AG04449 (cell line): ENCODE data around the gene LSM12.

Source experiments
- CTCF ChIA-PET: fragments of 350-600 bp; formaldehyde crosslinking; extraction: SDS; loops from one replicate; lab custom pipeline; 2021; ENCODE audit warnings: antibody characterized with exemption; lab: Yijun Ruan, JAX
- POLR2A ChIA-PET: fragments of 400-600, 350-600 bp; formaldehyde crosslinking; extraction: SDS; loops from one replicate; lab custom pipeline; 2020; ENCODE audit warnings: antibody characterized with exemption, inconsistent platforms; lab: Yijun Ruan, JAX
- DNase-seq: peaks from one replicate; pipeline ENCODE4 v3.0.0-alpha.2; 2010; ENCODE audit warnings: low read depth, low spot score
- H3K4me3 ChIP-seq: 2 replicates; pipeline ENCODE4 v1.5.1; 2011; ENCODE audit warnings: low read depth, mild to moderate bottlenecking, control low read depth, low read length
- CTCF ChIP-seq: IDR thresholded peaks from one replicate; pipeline ENCODE4 v1.5.1; 2011; ENCODE audit warnings: mild to moderate bottlenecking, moderate library complexity, low read length, control low read depth, inconsistent platforms; ENCODE audit not compliant: insufficient read depth; ENCODE audit errors: missing control alignments

The LSM12 gene

GRCh38 chr17:43992641-43993040 is 73.8 kb downstream of the LSM12 start:
- TF ChIP-seq CTCF, result no peak
- no peak overlapping the region for H3K4me3 ChIP-seq
- DNase-seq, result no peak
- ChIA-PET CTCF (interaction anchor here (1.0 to 9.7 kb wide), 4 partner anchors 10 to 83 kb away, joined by 3 to 66 read pairs (median 4); partner anchors contain the start of gene MPP2), POLR2A (no interaction called here)

- CTCF ChIA-PET, result interaction anchor here (1.0 to 7.6 kb wide), 4 partner anchors 8 to 110 kb away, joined by 3 to 69 read pairs (median 14); partner anchors contain the start of gene PPY
- TF ChIP-seq CTCF, result no peak
- POLR2A ChIA-PET, result no interaction called here
- no peak overlapping the region for H3K4me3 ChIP-seq
- no peak for DNase-seq
Observed at GRCh38 chr17:43988301-43988700, 78.2 kb downstream of the LSM12 start.

GRCh38 chr17:43987131-43988021 is 79.1 kb downstream of the LSM12 start:
- POLR2A ChIA-PET, result no interaction called here
- CTCF ChIA-PET, result interaction anchor here (0.9 to 7.6 kb wide), 6 partner anchors 9 to 109 kb away, joined by 3 to 69 read pairs (median 5); partner anchors contain the start of gene PPY
- H3K4me3 ChIP-seq, result no peak overlapping the region
- DNase-seq, result no peak
- TF ChIP-seq CTCF, result no peak

GRCh38 chr17:43986225-43986981 is 80.1 kb downstream of the LSM12 start:
- ChIA-PET POLR2A (no interaction called here), CTCF (interaction anchor here (0.9 to 7.6 kb wide), 6 partner anchors 10 to 108 kb away, joined by 3 to 69 read pairs (median 5); partner anchors contain the start of gene PPY)
- no peak for DNase-seq
- no peak for TF ChIP-seq CTCF
- no peak overlapping the region for H3K4me3 ChIP-seq

GRCh38 chr17:43984521-43984920 is 82.0 kb downstream of the LSM12 start:
- ChIA-PET POLR2A (no interaction called here), CTCF (interaction anchor here (1.5 to 7.6 kb wide), 5 partner anchors 10 to 106 kb away, joined by 3 to 69 read pairs (median 9); partner anchors contain the start of genes MPP2 and PPY)
- no peak for TF ChIP-seq CTCF
- peak overlapping the region; percentile 43 for H3K4me3 ChIP-seq
- no peak for DNase-seq
